Loucy (cell line): ENCODE results near the gene GIMAP4.

Experiments used
- H2AFZ ChIP-seq: fragments of 200-600 bp; sonication (generic); 2 replicates; pipeline ENCODE4 v1.6.0; 2016; ENCODE audit warnings: antibody characterized with exemption, mild to moderate bottlenecking, low read length, moderate library complexity
- H3F3A ChIP-seq: fragments of 200-600 bp; 2 replicates; pipeline ENCODE4 v1.6.0; 2016; ENCODE audit warnings: antibody characterized with exemption, low read depth, mild to moderate bottlenecking
- H3K27me3 ChIP-seq: fragments of 200-600 bp; sonication (generic); 2 replicates; pipeline ENCODE4 v1.6.1; 2014; ENCODE audit warnings: low read length, mild to moderate bottlenecking; ENCODE audit not compliant: insufficient read depth, poor library complexity, severe bottlenecking
- H3K36me3 ChIP-seq: fragments of 200-600 bp; sonication (generic); 2 replicates; pipeline ENCODE4 v1.6.1; 2016; ENCODE audit warnings: low read length; ENCODE audit not compliant: insufficient read depth
- H3K4me1 ChIP-seq: fragments of 200-600 bp; sonication (generic); 2 replicates; pipeline ENCODE4 v1.5.1; 2014; ENCODE audit warnings: low read length, mild to moderate bottlenecking; ENCODE audit not compliant: insufficient read depth, poor library complexity, severe bottlenecking
- H3K4me2 ChIP-seq: fragments of 200-600 bp; sonication (generic); 2 replicates; pipeline ENCODE4 v1.6.0; 2014; ENCODE audit warnings: antibody characterized with exemption, low read length, low read depth, mild to moderate bottlenecking; ENCODE audit not compliant: poor library complexity, severe bottlenecking
- H3K4me3 ChIP-seq: fragments of 200-600 bp; sonication (generic); 2 replicates; pipeline ENCODE4 v1.5.1; 2014; ENCODE audit warnings: low read length, mild to moderate bottlenecking, mixed read lengths; ENCODE audit not compliant: poor library complexity, severe bottlenecking
- H3K79me2 ChIP-seq: fragments of 200-600 bp; sonication (generic); 2 replicates; pipeline ENCODE4 v1.6.1; 2014; ENCODE audit warnings: low read length; ENCODE audit not compliant: insufficient read depth
- H3K9ac ChIP-seq: fragments of 200-600 bp; sonication (generic); 2 replicates; pipeline ENCODE4 v1.6.0; 2014; ENCODE audit warnings: mild to moderate bottlenecking, low read depth, low read length, moderate library complexity; ENCODE audit not compliant: poor library complexity, severe bottlenecking
- H3K9me2 ChIP-seq: fragments of 200-600 bp; sonication (generic); replicated peaks from 2 replicates; pipeline ENCODE4 v1.6.1; 2016; ENCODE audit warnings: low read depth, low read length, mixed read lengths
- H3K9me3 ChIP-seq: fragments of 200-600 bp; sonication (generic); 2 replicates; pipeline ENCODE4 v1.6.1; 2014; ENCODE audit warnings: mild to moderate bottlenecking, antibody characterized with exemption, low read length, low read depth; ENCODE audit not compliant: insufficient read depth
- H4K20me1 ChIP-seq: fragments of 200-600 bp; sonication (generic); 2 replicates; pipeline ENCODE4 v1.6.0; 2014; ENCODE audit warnings: antibody characterized with exemption, low read length, mild to moderate bottlenecking; ENCODE audit not compliant: insufficient read depth, poor library complexity, severe bottlenecking
- EZH2phosphoT487 ChIP-seq: fragments of 200-600 bp; IDR thresholded peaks from 2 replicates; pipeline ENCODE4 v1.6.1; 2018; ENCODE audit warnings: antibody characterized with exemption, mild to moderate bottlenecking, moderate library complexity, borderline replicate concordance
- TF ChIP-seq, protein P1 (sequence below): fragments of 200-600 bp; sonication (generic); conservative IDR thresholded peaks from 2 replicates; pipeline ENCODE4 v1.5.1; 2014; ENCODE audit warnings: mild to moderate bottlenecking, antibody characterized with exemption, low read length

GIMAP4 gene

DNA sequence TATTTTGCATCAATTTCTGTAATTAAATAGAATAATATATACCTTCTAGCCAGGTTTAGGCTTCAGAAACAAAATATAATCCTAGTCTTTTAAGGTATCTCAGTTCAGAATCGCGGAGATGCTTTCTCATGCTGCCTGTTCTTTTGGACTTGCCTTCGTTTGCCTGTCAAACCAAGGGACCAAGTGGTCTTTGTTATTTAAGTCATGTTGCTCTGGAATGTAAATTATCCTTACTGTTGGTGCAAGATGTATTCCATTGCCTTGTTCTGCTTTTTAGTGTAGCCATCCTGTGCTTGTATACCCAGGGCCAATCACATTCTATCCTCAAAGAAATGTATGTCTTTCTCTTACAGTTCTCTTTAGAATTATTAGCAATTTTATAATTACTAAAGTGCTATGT lies 1.1 kb upstream of the GIMAP4 start:
- Histone ChIP-seq H3K9me3 (peaks cover 5% of the 10 kb centered on the region; the same call in 1 of the 2 replicates), H3F3A (no peaks in the 10 kb centered on the region), H3K36me3 (no peaks in the 10 kb centered on the region), H3K4me1 (peaks cover 46% of the 10 kb centered on the region), H2AFZ (no peak overlapping the region), H3K4me2 (no peak overlapping the region), H4K20me1 (no peaks in the 10 kb centered on the region), H3K9ac (no peak overlapping the region), H3K9me2 (no peaks in the 10 kb centered on the region), H3K79me2 (no peaks in the 10 kb centered on the region), H3K27me3 (no peaks in the 10 kb centered on the region), H3K4me3 (no peak overlapping the region)
- TF ChIP-seq, protein P1, sequence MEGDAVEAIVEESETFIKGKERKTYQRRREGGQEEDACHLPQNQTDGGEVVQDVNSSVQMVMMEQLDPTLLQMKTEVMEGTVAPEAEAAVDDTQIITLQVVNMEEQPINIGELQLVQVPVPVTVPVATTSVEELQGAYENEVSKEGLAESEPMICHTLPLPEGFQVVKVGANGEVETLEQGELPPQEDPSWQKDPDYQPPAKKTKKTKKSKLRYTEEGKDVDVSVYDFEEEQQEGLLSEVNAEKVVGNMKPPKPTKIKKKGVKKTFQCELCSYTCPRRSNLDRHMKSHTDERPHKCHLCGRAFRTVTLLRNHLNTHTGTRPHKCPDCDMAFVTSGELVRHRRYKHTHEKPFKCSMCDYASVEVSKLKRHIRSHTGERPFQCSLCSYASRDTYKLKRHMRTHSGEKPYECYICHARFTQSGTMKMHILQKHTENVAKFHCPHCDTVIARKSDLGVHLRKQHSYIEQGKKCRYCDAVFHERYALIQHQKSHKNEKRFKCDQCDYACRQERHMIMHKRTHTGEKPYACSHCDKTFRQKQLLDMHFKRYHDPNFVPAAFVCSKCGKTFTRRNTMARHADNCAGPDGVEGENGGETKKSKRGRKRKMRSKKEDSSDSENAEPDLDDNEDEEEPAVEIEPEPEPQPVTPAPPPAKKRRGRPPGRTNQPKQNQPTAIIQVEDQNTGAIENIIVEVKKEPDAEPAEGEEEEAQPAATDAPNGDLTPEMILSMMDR: no peak
- TF ChIP-seq EZH2phosphoT487: no peak

- H3K36me3 ChIP-seq: no peaks in the 10 kb centered on the region
- H3K9me2 ChIP-seq: no peaks in the 10 kb centered on the region
- H3F3A ChIP-seq: no peaks in the 10 kb centered on the region
- peaks cover 46% of the 10 kb centered on the region for H3K4me1 ChIP-seq
- no peaks in the 10 kb centered on the region for H4K20me1 ChIP-seq
- H3K9ac ChIP-seq: no peak overlapping the region
- H3K79me2 ChIP-seq: no peaks in the 10 kb centered on the region
- no peak overlapping the region for H2AFZ ChIP-seq
- H3K4me2 ChIP-seq: no peak overlapping the region
- H3K27me3 ChIP-seq: no peaks in the 10 kb centered on the region
- peaks cover under 1% of the 10 kb centered on the region; the same call in 1 of the 2 replicates for H3K9me3 ChIP-seq
- H3K4me3 ChIP-seq: no peak overlapping the region
- no peak for TF ChIP-seq EZH2phosphoT487
- TF ChIP-seq, protein P1: no peak
Measured at GRCh38 chr7:150566572-150566971, 618 bp upstream of the GIMAP4 start.

DNA sequence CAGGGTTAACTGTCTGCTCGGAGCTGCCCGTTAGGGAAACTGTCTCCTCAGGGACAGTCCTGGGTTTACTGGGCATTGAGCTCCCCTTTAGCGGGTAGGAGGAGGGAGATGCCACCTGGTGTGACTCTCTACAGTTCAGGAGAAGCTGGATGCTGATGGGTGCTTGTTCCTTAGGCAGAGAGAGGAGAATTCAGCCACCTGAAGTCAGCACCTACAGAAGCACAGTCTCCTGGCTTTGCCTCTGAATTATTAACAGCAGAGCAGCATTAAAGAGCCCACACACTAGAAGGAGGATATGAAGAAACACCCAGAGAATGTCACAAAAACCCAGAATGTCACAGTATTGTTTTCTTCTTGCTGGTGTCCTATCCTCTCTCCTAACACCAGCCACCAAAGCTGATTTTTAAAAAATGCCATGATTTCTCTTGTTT lies 696 bp downstream of the GIMAP4 start:
- no peaks in the 10 kb centered on the region for H3K27me3 ChIP-seq
- no peaks in the 10 kb centered on the region for H3K36me3 ChIP-seq
- no peaks in the 10 kb centered on the region for H3F3A ChIP-seq
- no peaks in the 10 kb centered on the region for H4K20me1 ChIP-seq
- H3K9me2 ChIP-seq: no peaks in the 10 kb centered on the region
- H3K4me2 ChIP-seq: no peak overlapping the region
- H3K4me3 ChIP-seq: no peak overlapping the region
- TF ChIP-seq, protein P1: no peak
- no peak for TF ChIP-seq EZH2phosphoT487
- peaks cover 46% of the 10 kb centered on the region for H3K4me1 ChIP-seq
- no peaks in the 10 kb centered on the region for H3K79me2 ChIP-seq
- H2AFZ ChIP-seq: peak overlapping the region; percentile 32; the same call in 1 of the 2 replicates
- no peak overlapping the region for H3K9ac ChIP-seq
- H3K9me3 ChIP-seq: no peaks in the 10 kb centered on the region
